Ishikawa (cell line): ENCODE results near the gene ZNF629.

ENCODE experiments used
- CEBPB ChIP-seq: IDR thresholded peaks from 2 replicates; pipeline ENCODE4 v1.6.1; 2012
- CREB1 ChIP-seq: IDR thresholded peaks from 2 replicates; pipeline ENCODE4 v1.6.1; 2012; ENCODE audit warnings: low read depth
- EGR1 ChIP-seq: IDR thresholded peaks from 2 replicates; pipeline ENCODE4 v1.6.1; 2012
- EP300 ChIP-seq: IDR thresholded peaks from 2 replicates; pipeline ENCODE4 v1.6.1; 2012; ENCODE audit warnings: borderline replicate concordance
- FOXM1 ChIP-seq: IDR thresholded peaks from 2 replicates; pipeline ENCODE4 v1.6.1; 2012; ENCODE audit warnings: low read depth, borderline replicate concordance
- NFIC ChIP-seq: IDR thresholded peaks from 2 replicates; pipeline ENCODE4 v1.6.1; 2012
- RAD21 ChIP-seq: IDR thresholded peaks from 2 replicates; pipeline ENCODE4 v1.6.1; 2012; ENCODE audit warnings: low read depth
- TAF1 ChIP-seq: IDR thresholded peaks from 2 replicates; pipeline ENCODE4 v1.6.1; 2012; ENCODE audit warnings: low read depth, mild to moderate bottlenecking
- TCF12 ChIP-seq: IDR thresholded peaks from 2 replicates; pipeline ENCODE4 v1.6.1; 2012; ENCODE audit warnings: low read depth
- TEAD4 ChIP-seq: IDR thresholded peaks from 2 replicates; pipeline ENCODE4 v1.6.1; 2012
- USF1 ChIP-seq: IDR thresholded peaks from 2 replicates; pipeline ENCODE4 v1.6.1; 2012
- YY1 ChIP-seq: IDR thresholded peaks from 2 replicates; pipeline ENCODE4 v1.6.1; 2012; ENCODE audit warnings: low read depth
- ZBTB7A ChIP-seq: IDR thresholded peaks from 2 replicates; pipeline ENCODE4 v1.6.1; 2012; ENCODE audit warnings: low read depth
- TF ChIP-seq, protein P1 (sequence below): IDR thresholded peaks from 2 replicates; pipeline ENCODE4 v1.6.1; 2012
- TF ChIP-seq, protein P2 (sequence below): IDR thresholded peaks from 2 replicates; pipeline ENCODE4 v1.6.1; 2012; ENCODE audit warnings: low read depth, mild to moderate bottlenecking

The ZNF629 gene

DNA sequence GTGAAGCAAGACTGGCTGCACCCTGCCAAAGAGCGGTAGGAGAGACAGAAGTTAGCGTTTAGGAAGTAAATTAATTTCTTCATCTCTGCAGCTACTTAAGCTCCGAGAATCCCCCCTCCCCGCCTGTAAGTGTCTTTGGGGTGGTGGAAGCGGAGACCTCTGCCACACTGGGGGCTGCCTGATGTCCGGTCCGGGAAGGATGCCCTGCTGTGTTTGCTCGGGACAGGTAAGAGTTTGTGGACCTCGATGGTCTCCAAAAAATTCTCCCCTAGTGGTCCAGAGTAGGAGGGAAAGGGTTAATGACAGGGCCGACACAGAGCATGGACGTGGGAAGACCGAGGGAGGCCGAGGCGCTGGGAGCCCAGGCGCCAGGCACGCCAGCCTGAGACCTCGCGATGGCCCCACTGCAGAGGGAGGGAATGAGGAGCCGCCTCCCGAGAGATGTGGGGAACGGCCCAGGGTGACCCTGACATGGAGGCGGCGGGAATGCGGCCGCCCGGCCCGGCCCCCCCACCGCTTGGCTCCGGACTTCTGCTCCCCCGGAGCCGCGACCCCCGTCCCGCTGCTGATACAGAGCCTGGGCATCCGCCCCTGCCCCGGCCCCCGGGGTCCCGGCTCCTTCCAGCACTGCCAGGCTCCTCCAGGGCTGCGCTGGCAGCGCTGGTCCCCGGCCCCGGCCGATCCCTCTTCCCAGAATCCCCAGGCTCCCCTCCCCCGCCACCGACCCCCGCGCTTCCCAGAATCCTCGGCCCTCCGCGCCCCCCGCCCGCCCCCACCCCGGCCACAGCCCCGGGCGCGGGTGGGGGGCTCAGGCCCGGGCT is 680 bp downstream of the ZNF629 start:
- TF ChIP-seq YY1 (no peak), ZBTB7A (peak; percentile 44; the same call in 1 of the 2 replicates)
- TF ChIP-seq, protein P1, sequence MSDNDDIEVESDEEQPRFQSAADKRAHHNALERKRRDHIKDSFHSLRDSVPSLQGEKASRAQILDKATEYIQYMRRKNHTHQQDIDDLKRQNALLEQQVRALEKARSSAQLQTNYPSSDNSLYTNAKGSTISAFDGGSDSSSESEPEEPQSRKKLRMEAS: peak; percentile 53

DNA sequence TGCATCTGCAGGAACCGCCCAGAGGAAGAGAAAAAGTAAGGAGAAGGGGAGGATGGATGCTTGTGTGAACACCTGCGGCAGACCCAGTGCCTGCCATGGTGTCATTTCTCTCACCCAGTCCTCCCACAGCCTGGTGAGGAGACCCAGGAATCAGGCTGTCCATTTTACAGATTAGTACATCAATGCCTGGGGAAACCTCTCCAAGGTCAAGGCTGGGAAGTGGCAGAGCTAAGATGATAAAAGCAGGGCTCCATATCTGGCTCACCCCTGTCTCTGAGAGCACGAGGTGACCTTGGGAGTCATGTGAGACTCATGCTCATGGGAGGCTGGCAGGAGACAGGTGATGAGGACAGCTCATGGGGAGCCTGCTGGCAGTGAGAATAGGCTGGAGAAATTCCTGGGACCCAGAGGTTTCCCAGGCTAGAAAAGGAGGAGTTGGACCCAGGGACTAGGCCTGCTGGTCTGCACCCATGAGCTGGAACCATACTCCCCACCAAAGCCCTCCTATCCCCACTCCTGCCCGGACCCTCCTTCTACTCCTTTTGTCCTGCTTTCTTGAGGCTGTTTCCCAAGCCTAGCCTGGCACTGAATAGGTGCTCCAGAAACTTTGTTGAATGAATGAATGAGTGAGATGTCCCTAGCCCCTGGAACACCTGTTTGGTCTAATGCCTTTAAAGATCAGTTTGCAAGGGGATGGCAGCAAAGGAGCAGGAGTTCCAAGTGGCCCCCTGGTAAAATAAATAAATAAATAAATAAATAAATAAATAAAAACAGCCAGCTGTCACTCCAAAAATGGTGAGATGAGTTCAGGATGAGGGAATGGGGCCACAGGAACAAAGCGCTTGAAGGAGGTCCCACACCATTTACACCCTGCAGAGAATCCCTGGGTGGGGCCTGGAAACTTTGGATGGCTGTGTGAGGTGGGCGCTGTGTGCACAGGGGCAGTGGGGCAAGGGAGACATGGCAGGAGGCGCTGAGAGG is 1.6 kb downstream of the ZNF629 start:
- TF ChIP-seq FOXM1: no peak
- no peak for TF ChIP-seq EP300
- no peak for TF ChIP-seq USF1
- no peak for TF ChIP-seq YY1
- TF ChIP-seq TAF1: no peak
- no peak for TF ChIP-seq CEBPB
- TF ChIP-seq RAD21: no peak
- no peak for TF ChIP-seq EGR1
- TF ChIP-seq, protein P2, sequence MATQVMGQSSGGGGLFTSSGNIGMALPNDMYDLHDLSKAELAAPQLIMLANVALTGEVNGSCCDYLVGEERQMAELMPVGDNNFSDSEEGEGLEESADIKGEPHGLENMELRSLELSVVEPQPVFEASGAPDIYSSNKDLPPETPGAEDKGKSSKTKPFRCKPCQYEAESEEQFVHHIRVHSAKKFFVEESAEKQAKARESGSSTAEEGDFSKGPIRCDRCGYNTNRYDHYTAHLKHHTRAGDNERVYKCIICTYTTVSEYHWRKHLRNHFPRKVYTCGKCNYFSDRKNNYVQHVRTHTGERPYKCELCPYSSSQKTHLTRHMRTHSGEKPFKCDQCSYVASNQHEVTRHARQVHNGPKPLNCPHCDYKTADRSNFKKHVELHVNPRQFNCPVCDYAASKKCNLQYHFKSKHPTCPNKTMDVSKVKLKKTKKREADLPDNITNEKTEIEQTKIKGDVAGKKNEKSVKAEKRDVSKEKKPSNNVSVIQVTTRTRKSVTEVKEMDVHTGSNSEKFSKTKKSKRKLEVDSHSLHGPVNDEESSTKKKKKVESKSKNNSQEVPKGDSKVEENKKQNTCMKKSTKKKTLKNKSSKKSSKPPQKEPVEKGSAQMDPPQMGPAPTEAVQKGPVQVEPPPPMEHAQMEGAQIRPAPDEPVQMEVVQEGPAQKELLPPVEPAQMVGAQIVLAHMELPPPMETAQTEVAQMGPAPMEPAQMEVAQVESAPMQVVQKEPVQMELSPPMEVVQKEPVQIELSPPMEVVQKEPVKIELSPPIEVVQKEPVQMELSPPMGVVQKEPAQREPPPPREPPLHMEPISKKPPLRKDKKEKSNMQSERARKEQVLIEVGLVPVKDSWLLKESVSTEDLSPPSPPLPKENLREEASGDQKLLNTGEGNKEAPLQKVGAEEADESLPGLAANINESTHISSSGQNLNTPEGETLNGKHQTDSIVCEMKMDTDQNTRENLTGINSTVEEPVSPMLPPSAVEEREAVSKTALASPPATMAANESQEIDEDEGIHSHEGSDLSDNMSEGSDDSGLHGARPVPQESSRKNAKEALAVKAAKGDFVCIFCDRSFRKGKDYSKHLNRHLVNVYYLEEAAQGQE: no peak
- no peak for TF ChIP-seq CREB1
- TF ChIP-seq NFIC: no peak
- TF ChIP-seq ZBTB7A: no peak
- no peak for TF ChIP-seq TEAD4
- TF ChIP-seq, protein P1: no peak
- no peak for TF ChIP-seq TCF12

DNA sequence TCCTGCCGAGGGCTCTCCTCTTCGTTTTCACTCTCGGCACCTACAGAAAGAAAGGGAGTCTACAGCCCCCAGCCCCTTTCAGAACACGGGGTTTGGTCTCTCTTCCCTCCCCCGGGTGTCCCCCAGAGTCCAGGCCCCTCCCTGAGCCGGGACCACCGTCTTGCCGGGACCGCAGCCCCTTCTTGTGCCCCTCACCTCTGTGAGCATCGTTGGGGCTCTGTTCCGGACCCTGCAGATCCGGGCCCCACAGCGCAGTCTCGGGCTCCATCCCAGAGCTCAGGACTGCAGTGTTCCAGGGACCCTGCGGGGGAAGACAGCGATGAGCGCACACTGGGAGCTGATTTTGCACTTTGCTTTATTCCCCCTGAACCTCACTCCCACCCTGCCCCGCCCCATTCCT is 2.8 kb downstream of the ZNF629 start:
- TF ChIP-seq NFIC: no peak
- TF ChIP-seq, protein P2: no peak

- TF ChIP-seq, protein P1: no peak
- TF ChIP-seq ZBTB7A (no peak), TCF12 (no peak), YY1 (no peak), RAD21 (no peak), TAF1 (no peak), FOXM1 (no peak), EGR1 (no peak), CEBPB (no peak)
- TF ChIP-seq, protein P2: no peak
Measured at GRCh38 chr16:30783280-30784109, 3.5 kb downstream of the ZNF629 start.
